HG03103 (cell line): ENCODE measurements around the gene NOPCHAP1.
"Not testable (repeated sequence)": the region's sequence is repeated elsewhere in the genome, so short reads cannot be mapped to it uniquely, and the experiment has no call there.

Experiments used
- ATAC-seq: cut with Tn5 transposase; IDR thresholded peaks from one replicate; pipeline ENCODE4 v1.9.1; 2021; ENCODE audit warnings: low read depth; ENCODE audit not compliant: unreplicated experiment

NOPCHAP1 gene

GRCh38 chr12:104986022-104986941 lies at the start of gene NOPCHAP1:
NOPCHAP1 (plus strand) TSS chr12:104986316; CDS start chr12:104986353, 37 bp downstream.
- ATAC-seq = peak; percentile 91

GRCh38 chr12:104938371-104938770 lies 47.7 kb upstream of the NOPCHAP1 start:
- no peak for ATAC-seq

- ATAC-seq = no peak
Measured at GRCh38 chr12:104939089-104939488, 47.0 kb upstream of the NOPCHAP1 start.

GRCh38 chr12:104941454-104941853 lies 44.7 kb upstream of the NOPCHAP1 start:
- ATAC-seq = no peak

- no peak for ATAC-seq
Measured at GRCh38 chr12:104942075-104942474, 44.0 kb upstream of the NOPCHAP1 start.

GRCh38 chr12:104943401-104943800 lies 42.7 kb upstream of the NOPCHAP1 start:
- not testable (repeated sequence) for ATAC-seq

- no peak for ATAC-seq
Measured at GRCh38 chr12:104944252-104944651, 41.9 kb upstream of the NOPCHAP1 start.

- not testable (repeated sequence) for ATAC-seq
Measured at GRCh38 chr12:104948716-104949115, 37.4 kb upstream of the NOPCHAP1 start.

GRCh38 chr12:104951759-104952509 lies 34.2 kb upstream of the NOPCHAP1 start:
- no peak for ATAC-seq

- ATAC-seq = no peak
Measured at GRCh38 chr12:104952816-104953215, 33.3 kb upstream of the NOPCHAP1 start.

GRCh38 chr12:104953323-104953722 lies 32.8 kb upstream of the NOPCHAP1 start:
- no peak for ATAC-seq

GRCh38 chr12:104955703-104956102 lies 30.4 kb upstream of the NOPCHAP1 start:
- no peak for ATAC-seq

GRCh38 chr12:104956870-104957718 lies 29.0 kb upstream of the NOPCHAP1 start:
- no peak for ATAC-seq

- peak; percentile 26 for ATAC-seq
Measured at GRCh38 chr12:104957719-104958000, 28.5 kb upstream of the NOPCHAP1 start.

- peak; percentile 72 for ATAC-seq
Measured at GRCh38 chr12:104958001-104958804, 27.9 kb upstream of the NOPCHAP1 start, which contains the start of gene SLC41A2. SLC41A2 (minus strand) TSS chr12:104958290; CDS start chr12:104928527, 29,763 bp downstream.

- ATAC-seq = no peak
Measured at GRCh38 chr12:104958805-104959334, 27.2 kb upstream of the NOPCHAP1 start.

GRCh38 chr12:104959335-104959841 lies 26.7 kb upstream of the NOPCHAP1 start:
- ATAC-seq = no peak

GRCh38 chr12:104960464-104960863 lies 25.7 kb upstream of the NOPCHAP1 start:
- ATAC-seq = no peak

- ATAC-seq = no peak
Measured at GRCh38 chr12:104963757-104964156, 22.4 kb upstream of the NOPCHAP1 start.
